ENCODE results near the gene OPTC.

DNA sequence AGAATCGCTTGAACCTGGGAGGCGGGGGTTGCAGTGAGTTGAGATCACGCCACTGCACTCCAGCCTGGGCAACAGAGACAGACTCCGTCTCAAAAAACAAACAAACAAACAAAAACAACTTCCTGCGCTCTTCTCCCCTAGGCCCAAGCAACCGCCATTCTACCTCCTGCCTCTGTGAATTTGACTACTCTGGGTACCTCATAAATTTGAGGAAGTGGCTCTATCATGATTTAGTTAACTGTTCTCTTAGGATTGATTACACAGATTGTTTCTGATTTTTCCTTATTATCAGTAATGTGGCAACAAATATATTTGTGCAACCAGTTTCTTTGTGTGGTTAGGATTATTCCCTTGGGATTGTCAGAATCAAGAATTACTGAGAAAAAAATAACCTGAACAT, 29.7 kb downstream of the OPTC start:
- TF ChIP-seq ZNF383 (CRISPR knock-in tag; IDR thresholded peaks at IDR 0.05; ENCODE audit: borderline replicate concordance) (no peak), NFKB2 (CRISPR knock-in tag; IDR thresholded peaks at IDR 0.05; ENCODE audit: borderline replicate concordance) (no peak), SALL1 (CRISPR knock-in tag; IDR thresholded peaks at IDR 0.05) (no peak), CENPT (CRISPR knock-in tag; IDR thresholded peaks at IDR 0.05; ENCODE audit: low read depth) (no peak), KLF9 (CRISPR knock-in tag; IDR thresholded peaks at IDR 0.05; ENCODE audit: low read depth) (no peak), CBX1 (IDR thresholded peaks at IDR 0.05; ENCODE audit: low read depth) (no peak), MTA1 (CRISPR knock-in tag; IDR thresholded peaks at IDR 0.05; ENCODE audit: borderline replicate concordance) (no peak), MLLT10 (CRISPR knock-in tag; IDR thresholded peaks at IDR 0.05) (no peak), EZH2 (conservative IDR thresholded peaks at IDR 0.05; ENCODE audit: low read depth, low read length) (no peak)
- TF ChIP-seq, protein P1, sequence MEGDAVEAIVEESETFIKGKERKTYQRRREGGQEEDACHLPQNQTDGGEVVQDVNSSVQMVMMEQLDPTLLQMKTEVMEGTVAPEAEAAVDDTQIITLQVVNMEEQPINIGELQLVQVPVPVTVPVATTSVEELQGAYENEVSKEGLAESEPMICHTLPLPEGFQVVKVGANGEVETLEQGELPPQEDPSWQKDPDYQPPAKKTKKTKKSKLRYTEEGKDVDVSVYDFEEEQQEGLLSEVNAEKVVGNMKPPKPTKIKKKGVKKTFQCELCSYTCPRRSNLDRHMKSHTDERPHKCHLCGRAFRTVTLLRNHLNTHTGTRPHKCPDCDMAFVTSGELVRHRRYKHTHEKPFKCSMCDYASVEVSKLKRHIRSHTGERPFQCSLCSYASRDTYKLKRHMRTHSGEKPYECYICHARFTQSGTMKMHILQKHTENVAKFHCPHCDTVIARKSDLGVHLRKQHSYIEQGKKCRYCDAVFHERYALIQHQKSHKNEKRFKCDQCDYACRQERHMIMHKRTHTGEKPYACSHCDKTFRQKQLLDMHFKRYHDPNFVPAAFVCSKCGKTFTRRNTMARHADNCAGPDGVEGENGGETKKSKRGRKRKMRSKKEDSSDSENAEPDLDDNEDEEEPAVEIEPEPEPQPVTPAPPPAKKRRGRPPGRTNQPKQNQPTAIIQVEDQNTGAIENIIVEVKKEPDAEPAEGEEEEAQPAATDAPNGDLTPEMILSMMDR (CRISPR knock-in tag; IDR thresholded peaks at IDR 0.05): no peak
- TF ChIP-seq, protein P2, sequence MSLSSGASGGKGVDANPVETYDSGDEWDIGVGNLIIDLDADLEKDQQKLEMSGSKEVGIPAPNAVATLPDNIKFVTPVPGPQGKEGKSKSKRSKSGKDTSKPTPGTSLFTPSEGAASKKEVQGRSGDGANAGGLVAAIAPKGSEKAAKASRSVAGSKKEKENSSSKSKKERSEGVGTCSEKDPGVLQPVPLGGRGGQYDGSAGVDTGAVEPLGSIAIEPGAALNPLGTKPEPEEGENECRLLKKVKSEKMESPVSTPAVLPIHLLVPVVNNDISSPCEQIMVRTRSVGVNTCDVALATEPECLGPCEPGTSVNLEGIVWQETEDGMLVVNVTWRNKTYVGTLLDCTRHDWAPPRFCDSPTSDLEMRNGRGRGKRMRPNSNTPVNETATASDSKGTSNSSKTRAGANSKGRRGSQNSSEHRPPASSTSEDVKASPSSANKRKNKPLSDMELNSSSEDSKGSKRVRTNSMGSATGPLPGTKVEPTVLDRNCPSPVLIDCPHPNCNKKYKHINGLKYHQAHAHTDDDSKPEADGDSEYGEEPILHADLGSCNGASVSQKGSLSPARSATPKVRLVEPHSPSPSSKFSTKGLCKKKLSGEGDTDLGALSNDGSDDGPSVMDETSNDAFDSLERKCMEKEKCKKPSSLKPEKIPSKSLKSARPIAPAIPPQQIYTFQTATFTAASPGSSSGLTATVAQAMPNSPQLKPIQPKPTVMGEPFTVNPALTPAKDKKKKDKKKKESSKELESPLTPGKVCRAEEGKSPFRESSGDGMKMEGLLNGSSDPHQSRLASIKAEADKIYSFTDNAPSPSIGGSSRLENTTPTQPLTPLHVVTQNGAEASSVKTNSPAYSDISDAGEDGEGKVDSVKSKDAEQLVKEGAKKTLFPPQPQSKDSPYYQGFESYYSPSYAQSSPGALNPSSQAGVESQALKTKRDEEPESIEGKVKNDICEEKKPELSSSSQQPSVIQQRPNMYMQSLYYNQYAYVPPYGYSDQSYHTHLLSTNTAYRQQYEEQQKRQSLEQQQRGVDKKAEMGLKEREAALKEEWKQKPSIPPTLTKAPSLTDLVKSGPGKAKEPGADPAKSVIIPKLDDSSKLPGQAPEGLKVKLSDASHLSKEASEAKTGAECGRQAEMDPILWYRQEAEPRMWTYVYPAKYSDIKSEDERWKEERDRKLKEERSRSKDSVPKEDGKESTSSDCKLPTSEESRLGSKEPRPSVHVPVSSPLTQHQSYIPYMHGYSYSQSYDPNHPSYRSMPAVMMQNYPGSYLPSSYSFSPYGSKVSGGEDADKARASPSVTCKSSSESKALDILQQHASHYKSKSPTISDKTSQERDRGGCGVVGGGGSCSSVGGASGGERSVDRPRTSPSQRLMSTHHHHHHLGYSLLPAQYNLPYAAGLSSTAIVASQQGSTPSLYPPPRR (CRISPR knock-in tag; IDR thresholded peaks at IDR 0.05; ENCODE audit: borderline replicate concordance): no peak

Measured in HepG2 (cell line).